SK-N-MC (cell line): ENCODE data around the gene FBRSL1.

Source experiments
- EZH2 ChIP-seq: fragments of 200-600 bp; sonication (generic); IDR thresholded peaks from one replicate; pipeline ENCODE4 v1.6.1; 2017; ENCODE audit warnings: antibody characterized with exemption
- POLR2AphosphoS5 ChIP-seq: IDR thresholded peaks from 2 replicates; pipeline ENCODE4 v1.6.1; 2012; ENCODE audit warnings: mild to moderate bottlenecking, low read depth, low read length, borderline replicate concordance

DNA sequence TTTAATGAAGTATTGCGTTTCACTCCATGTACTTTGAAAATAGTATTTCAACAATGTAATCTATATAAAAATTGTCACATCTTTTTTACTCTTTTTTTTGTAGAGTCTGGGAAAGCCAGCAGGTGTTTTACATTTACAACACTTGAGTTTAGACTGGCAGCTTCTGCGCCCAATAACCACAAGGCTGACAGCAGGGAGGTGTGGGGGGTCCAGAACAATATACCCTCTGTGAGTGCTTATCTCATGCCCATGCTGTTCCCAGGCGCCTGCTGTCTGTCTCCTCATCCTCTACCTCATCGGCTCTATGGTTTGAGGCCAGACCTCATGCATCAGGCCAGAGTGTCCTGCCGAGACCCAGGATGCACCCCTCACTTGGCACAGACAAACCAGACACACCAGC is 24.9 kb downstream of the FBRSL1 start:
- no peak for TF ChIP-seq POLR2AphosphoS5
- TF ChIP-seq EZH2 = no peak
